Measurements from ENCODE around the gene P3H3.

The P3H3 gene

DNA sequence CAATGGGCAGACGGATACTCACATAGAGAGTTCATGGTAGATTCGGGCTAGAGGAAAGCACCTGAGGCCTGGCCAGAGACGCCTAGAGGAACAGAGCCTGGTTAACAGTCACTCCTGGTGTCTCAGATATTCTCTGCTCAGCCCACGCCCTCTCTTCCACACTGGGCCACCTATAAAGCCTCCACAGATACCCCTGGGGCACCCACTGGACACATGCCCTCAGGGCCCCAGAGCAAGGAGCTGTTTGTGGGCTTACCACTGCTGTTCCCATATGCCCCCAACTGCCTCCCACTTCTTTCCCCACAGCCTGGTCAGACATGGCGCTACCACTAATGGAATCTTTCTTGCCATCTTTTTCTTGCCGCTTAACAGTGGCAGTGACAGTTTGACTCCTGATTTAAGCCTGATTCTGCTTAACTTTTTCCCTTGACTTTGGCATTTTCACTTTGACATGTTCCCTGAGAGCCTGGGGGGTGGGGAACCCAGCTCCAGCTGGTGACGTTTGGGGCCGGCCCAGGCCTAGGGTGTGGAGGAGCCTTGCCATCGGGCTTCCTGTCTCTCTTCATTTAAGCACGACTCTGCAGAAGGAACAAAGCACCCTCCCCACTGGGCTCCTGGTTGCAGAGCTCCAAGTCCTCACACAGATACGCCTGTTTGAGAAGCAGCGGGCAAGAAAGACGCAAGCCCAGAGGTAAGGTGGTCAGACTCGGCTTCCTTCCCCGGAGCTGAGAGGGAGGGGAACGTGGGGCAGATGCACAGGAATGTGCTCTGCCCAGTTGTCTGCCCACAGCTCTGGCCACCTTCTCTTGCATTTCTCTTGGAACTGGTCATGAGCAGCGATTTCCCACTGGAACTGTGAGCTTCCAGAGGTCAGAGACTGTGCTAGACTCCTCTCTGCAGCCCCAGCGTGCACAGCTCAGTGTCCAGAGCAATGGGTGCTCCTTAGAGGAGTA, 39.0 kb upstream of the P3H3 start, which contains the start of gene CD4:
CD4 (plus strand) TSS at position 557 of the 953 bp plus-strand sequence. CDS start 10,611 bp downstream, outside the sequence.
- no peak for TF ChIP-seq TAF1 (IDR thresholded peaks at IDR 0.05; ENCODE audit: low read depth)
- no peak for TF ChIP-seq NFIC (IDR thresholded peaks at IDR 0.05)
- no peak for TF ChIP-seq YY1 (IDR thresholded peaks at IDR 0.05; ENCODE audit: low read depth)
- TF ChIP-seq, protein P1, sequence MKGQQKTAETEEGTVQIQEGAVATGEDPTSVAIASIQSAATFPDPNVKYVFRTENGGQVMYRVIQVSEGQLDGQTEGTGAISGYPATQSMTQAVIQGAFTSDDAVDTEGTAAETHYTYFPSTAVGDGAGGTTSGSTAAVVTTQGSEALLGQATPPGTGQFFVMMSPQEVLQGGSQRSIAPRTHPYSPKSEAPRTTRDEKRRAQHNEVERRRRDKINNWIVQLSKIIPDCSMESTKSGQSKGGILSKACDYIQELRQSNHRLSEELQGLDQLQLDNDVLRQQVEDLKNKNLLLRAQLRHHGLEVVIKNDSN (IDR thresholded peaks at IDR 0.05), result no peak
- no peak for TF ChIP-seq EP300 (IDR thresholded peaks at IDR 0.05; ENCODE audit: borderline replicate concordance)
- TF ChIP-seq, protein P2, sequence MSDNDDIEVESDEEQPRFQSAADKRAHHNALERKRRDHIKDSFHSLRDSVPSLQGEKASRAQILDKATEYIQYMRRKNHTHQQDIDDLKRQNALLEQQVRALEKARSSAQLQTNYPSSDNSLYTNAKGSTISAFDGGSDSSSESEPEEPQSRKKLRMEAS (IDR thresholded peaks at IDR 0.05), result no peak
- no peak for TF ChIP-seq RAD21 (IDR thresholded peaks at IDR 0.05; ENCODE audit: low read depth)
- no peak for TF ChIP-seq EGR1 (IDR thresholded peaks at IDR 0.05)
- no peak for TF ChIP-seq TCF12 (IDR thresholded peaks at IDR 0.05; ENCODE audit: low read depth)

DNA sequence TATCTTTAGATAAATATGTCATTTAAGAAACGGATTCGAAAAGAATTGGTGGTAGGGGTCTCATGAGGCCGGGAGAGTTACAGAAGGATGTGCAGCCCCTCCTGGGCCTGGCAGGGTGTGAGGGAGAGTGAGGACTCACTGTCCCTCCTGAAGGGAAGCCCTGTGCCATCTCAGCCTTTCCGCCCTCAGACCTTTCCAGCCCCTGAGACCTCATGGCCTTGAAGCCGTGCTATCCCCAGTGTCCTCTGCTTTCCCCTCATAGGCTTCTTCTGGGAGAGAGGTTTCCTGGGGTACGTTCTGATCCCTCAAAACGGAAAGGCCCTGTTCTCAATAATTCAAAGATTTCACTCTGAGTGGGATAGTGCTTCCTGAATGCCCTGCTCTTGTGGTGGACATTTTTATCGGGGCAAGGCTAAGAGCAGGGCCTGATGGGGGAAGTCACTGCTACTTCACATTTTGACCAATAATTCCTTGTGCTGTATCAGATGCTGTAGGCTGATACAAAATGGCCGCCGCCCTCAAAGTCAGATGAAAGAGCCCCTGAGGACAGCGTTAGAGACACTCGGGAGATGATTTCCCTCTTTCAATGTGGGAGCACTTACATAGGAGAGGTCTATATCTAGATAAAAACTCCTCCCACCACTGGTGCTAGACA, 37.6 kb upstream of the P3H3 start:
- TF ChIP-seq FOXM1 (IDR thresholded peaks at IDR 0.05; ENCODE audit: borderline replicate concordance, low read depth) (no peak), EP300 (IDR thresholded peaks at IDR 0.05; ENCODE audit: borderline replicate concordance) (no peak), EGR1 (IDR thresholded peaks at IDR 0.05) (no peak), RAD21 (IDR thresholded peaks at IDR 0.05; ENCODE audit: low read depth) (no peak), TAF1 (IDR thresholded peaks at IDR 0.05; ENCODE audit: low read depth) (no peak), TEAD4 (IDR thresholded peaks at IDR 0.05) (no peak), TCF12 (IDR thresholded peaks at IDR 0.05; ENCODE audit: low read depth) (no peak)
- TF ChIP-seq, protein P3, sequence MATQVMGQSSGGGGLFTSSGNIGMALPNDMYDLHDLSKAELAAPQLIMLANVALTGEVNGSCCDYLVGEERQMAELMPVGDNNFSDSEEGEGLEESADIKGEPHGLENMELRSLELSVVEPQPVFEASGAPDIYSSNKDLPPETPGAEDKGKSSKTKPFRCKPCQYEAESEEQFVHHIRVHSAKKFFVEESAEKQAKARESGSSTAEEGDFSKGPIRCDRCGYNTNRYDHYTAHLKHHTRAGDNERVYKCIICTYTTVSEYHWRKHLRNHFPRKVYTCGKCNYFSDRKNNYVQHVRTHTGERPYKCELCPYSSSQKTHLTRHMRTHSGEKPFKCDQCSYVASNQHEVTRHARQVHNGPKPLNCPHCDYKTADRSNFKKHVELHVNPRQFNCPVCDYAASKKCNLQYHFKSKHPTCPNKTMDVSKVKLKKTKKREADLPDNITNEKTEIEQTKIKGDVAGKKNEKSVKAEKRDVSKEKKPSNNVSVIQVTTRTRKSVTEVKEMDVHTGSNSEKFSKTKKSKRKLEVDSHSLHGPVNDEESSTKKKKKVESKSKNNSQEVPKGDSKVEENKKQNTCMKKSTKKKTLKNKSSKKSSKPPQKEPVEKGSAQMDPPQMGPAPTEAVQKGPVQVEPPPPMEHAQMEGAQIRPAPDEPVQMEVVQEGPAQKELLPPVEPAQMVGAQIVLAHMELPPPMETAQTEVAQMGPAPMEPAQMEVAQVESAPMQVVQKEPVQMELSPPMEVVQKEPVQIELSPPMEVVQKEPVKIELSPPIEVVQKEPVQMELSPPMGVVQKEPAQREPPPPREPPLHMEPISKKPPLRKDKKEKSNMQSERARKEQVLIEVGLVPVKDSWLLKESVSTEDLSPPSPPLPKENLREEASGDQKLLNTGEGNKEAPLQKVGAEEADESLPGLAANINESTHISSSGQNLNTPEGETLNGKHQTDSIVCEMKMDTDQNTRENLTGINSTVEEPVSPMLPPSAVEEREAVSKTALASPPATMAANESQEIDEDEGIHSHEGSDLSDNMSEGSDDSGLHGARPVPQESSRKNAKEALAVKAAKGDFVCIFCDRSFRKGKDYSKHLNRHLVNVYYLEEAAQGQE (IDR thresholded peaks at IDR 0.05; ENCODE audit: low read depth), result no peak

DNA sequence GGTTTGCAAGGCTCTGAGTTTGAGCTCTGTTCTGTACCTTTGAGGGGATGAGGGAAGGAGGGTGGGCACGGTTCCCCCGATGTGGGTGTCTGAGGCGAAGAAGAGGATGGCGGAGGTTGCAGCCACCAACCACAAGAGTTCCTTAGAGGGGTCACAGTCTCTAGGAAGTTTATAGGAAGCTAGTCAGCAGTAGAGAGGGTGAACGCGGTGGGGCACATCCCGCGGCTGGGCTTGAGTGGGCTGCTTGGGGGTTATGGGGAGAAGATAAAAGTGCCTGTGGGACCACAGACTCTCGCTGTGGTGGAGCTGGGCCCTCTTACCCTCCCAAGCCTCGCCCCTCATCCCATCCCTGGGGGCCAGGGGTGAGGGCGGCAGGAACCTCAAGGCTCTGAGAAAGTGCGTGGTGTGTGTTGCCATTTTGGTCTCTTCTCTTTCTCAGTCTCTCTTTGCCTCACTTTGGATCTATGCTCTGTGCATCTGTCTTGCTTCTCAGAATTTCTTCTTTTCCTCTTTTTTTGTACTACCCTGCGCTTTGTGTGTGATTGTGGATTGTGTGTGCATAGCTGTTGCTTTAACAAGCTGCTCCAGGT, 36.2 kb upstream of the P3H3 start:
- TF ChIP-seq TAF1 (IDR thresholded peaks at IDR 0.05; ENCODE audit: low read depth) (no peak), ZBTB7A (IDR thresholded peaks at IDR 0.05; ENCODE audit: low read depth) (no peak), CREB1 (IDR thresholded peaks at IDR 0.05; ENCODE audit: low read depth) (no peak), YY1 (IDR thresholded peaks at IDR 0.05; ENCODE audit: low read depth) (no peak), RAD21 (IDR thresholded peaks at IDR 0.05; ENCODE audit: low read depth) (no peak), TEAD4 (IDR thresholded peaks at IDR 0.05) (no peak), NFIC (IDR thresholded peaks at IDR 0.05) (no peak), TCF12 (IDR thresholded peaks at IDR 0.05; ENCODE audit: low read depth) (no peak), EGR1 (IDR thresholded peaks at IDR 0.05) (no peak), EP300 (IDR thresholded peaks at IDR 0.05; ENCODE audit: borderline replicate concordance) (no peak), FOXM1 (IDR thresholded peaks at IDR 0.05; ENCODE audit: borderline replicate concordance, low read depth) (no peak), CEBPB (IDR thresholded peaks at IDR 0.05) (no peak)
- TF ChIP-seq, protein P3 (IDR thresholded peaks at IDR 0.05; ENCODE audit: low read depth), result no peak
- TF ChIP-seq, protein P1 (IDR thresholded peaks at IDR 0.05), result no peak
- TF ChIP-seq, protein P2 (IDR thresholded peaks at IDR 0.05), result no peak

DNA sequence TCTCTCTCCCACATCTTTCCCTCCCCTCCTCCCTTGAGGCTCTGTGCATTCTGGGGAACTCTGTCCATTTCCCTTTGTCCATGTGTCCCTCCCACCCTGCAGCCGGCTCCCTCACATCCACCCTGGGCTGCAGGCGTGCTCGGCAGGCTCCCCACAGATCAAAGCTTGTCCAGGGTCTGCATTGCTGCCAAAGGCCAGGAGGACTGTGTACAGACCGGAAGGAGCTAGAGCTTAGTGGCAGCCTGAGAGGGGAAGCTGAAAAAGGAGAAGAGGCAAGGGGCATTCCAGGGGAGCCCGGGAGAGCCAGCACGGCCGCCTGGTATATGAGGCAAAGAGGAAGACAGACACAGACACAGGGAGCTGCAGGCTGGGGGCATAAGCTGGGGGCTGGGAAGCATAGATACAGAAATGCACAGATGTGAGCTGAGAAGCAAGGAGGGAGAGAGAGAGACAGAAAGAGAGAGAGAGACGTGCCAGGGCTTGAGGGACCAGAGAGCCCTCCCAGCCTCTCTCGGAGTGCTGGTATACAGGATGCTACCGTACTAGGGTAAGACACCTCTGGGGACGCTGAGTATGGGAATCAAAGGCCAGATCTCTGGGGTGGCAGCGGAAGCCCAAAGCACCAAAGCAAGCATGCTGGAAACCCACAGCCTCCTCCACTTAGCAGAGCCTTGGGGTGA, 35.5 kb upstream of the P3H3 start:
- TF ChIP-seq CREB1 (IDR thresholded peaks at IDR 0.05; ENCODE audit: low read depth) (no peak), FOXM1 (IDR thresholded peaks at IDR 0.05; ENCODE audit: borderline replicate concordance, low read depth) (no peak), EGR1 (IDR thresholded peaks at IDR 0.05) (no peak), EP300 (IDR thresholded peaks at IDR 0.05; ENCODE audit: borderline replicate concordance) (no peak), YY1 (IDR thresholded peaks at IDR 0.05; ENCODE audit: low read depth) (no peak), ZBTB7A (IDR thresholded peaks at IDR 0.05; ENCODE audit: low read depth) (no peak), RAD21 (IDR thresholded peaks at IDR 0.05; ENCODE audit: low read depth) (no peak), CEBPB (IDR thresholded peaks at IDR 0.05) (no peak), TAF1 (IDR thresholded peaks at IDR 0.05; ENCODE audit: low read depth) (no peak), TCF12 (IDR thresholded peaks at IDR 0.05; ENCODE audit: low read depth) (no peak), TEAD4 (IDR thresholded peaks at IDR 0.05) (no peak)
- TF ChIP-seq, protein P1 (IDR thresholded peaks at IDR 0.05), result no peak
- TF ChIP-seq, protein P2 (IDR thresholded peaks at IDR 0.05), result no peak
